ENCODE results near the gene GREB1L.

GREB1L gene

GRCh38 chr18:21489119-21489750 lies 247.2 kb downstream of the GREB1L start:
- peak; percentile 27 to 32 for DNase-seq
- Mint-ChIP-seq H3K4me1 (no peaks in the 10 kb centered on the region), H3K9me3 (no peaks in the 10 kb centered on the region), H3K4me3 (no peak overlapping the region), H3K27ac (no peak overlapping the region), H3K27me3 (no peaks in the 10 kb centered on the region)
- ATAC-seq: peak; percentile 55

DNA sequence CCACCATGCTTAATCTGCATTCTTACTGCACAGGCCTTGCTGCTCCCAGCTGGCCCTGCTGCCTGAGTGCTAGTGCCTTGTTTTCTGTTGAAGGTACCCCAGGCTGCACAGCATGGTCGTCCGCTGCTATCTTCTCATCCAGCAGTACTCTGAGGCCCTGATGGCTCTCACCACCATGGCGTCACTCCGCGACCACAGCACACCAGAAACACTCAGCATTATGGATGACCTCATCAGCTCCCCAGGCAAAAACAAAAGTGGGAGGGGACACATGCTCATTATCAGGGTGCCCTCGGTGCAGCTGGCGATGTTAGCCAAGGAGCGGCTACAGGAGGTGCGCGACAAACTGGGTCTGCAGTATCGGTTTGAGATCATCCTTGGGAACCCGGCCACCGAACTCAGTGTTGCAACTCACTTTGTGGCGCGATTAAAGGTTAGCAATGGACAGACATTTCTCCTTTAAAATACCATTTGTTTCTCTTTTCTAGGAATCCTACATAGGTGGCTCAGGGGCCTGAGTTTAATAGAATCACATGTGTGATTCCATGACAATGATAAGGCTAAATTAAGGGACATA lies 248.0 kb downstream of the GREB1L start:
- no peak for DNase-seq
- Mint-ChIP-seq H3K9me3 (no peaks in the 10 kb centered on the region), H3K27me3 (peaks cover 5% of the 10 kb centered on the region), H3K4me1 (no peaks in the 10 kb centered on the region), H3K4me3 (no peak overlapping the region), H3K27ac (no peak overlapping the region)
- ATAC-seq: no peak

GRCh38 chr18:21490748-21491147 lies 248.7 kb downstream of the GREB1L start:
- Mint-ChIP-seq H3K9me3 (no peaks in the 10 kb centered on the region), H3K4me1 (no peaks in the 10 kb centered on the region), H3K27ac (no peak overlapping the region), H3K4me3 (no peak overlapping the region), H3K27me3 (peaks cover 7% of the 10 kb centered on the region)
- DNase-seq (no peak), ATAC-seq (no peak)

- H3K4me3 Mint-ChIP-seq: no peak overlapping the region
- no peak for ATAC-seq
- H3K27me3 Mint-ChIP-seq: peaks cover 7% of the 10 kb centered on the region
- DNase-seq: no peak
- no peaks in the 10 kb centered on the region for H3K9me3 Mint-ChIP-seq
- H3K27ac Mint-ChIP-seq: no peak overlapping the region
- H3K4me1 Mint-ChIP-seq: no peaks in the 10 kb centered on the region
Measured at GRCh38 chr18:21496277-21496835, 254.3 kb downstream of the GREB1L start.

DNA sequence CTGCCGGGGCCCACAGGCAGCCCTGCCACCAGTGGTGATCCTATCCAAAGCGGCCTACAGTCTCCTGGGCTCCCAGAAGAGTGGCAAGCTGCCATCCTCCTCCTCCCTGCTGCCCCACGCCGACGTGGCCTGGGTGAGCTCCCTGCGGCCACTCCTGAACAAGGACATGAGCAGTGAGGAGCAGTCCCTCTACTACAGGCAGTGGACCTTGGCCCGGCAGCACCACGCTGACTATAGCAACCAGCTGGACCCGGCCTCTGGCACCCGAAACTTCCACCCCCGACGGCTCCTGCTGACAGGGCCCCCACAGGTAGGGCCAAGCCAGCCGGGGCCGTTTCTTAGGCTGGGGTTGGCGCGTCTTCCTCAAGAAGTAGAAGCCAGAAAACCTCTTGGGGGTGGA lies 258.0 kb downstream of the GREB1L start:
- Mint-ChIP-seq H3K27ac (no peak overlapping the region), H3K27me3 (peaks cover 2% of the 10 kb centered on the region), H3K9me3 (no peaks in the 10 kb centered on the region), H3K4me3 (no peak overlapping the region), H3K4me1 (no peaks in the 10 kb centered on the region)
- DNase-seq (no peak), ATAC-seq (peak; percentile 9)

DNA sequence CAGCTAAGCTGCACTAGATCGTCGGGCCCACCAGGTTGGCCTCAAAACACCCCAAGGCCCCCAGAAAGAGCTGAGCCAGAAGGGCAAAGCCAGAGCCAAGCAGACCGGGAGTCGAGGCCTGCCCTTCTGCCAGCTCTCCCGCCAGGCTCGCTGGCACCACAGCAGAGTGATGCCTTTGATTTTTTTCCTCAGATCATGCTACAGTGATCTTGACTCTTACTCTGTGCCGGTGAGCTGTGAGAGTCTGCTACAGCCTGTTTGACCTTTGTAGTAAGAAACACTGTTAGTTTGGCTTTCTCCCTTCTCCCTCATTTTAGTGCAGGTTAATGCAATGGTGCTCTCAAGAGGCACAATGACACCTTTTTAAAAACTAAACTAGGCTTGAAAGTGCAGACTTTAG lies 260.6 kb downstream of the GREB1L start:
- DNase-seq (no peak), ATAC-seq (no peak)
- H3K27me3 Mint-ChIP-seq: no peaks in the 10 kb centered on the region
- H3K9me3 Mint-ChIP-seq: no peaks in the 10 kb centered on the region
- no peak overlapping the region for H3K4me3 Mint-ChIP-seq
- H3K27ac Mint-ChIP-seq: no peak overlapping the region
- H3K4me1 Mint-ChIP-seq: no peaks in the 10 kb centered on the region

GRCh38 chr18:21507913-21508701 lies 266.1 kb downstream of the GREB1L start:
- ATAC-seq (no peak), DNase-seq (no peak)
- Mint-ChIP-seq H3K9me3 (peaks cover 10 to 11% of the 10 kb centered on the region in 2 donors), H3K27ac (no peak overlapping the region), H3K4me3 (no peak overlapping the region), H3K27me3 (no peaks in the 10 kb centered on the region), H3K4me1 (no peaks in the 10 kb centered on the region)

GRCh38 chr18:21509062-21509461 lies 267.0 kb downstream of the GREB1L start:
- no peak overlapping the region for H3K4me3 Mint-ChIP-seq
- H3K9me3 Mint-ChIP-seq: peaks cover 17 to 20% of the 10 kb centered on the region in 2 donors
- no peak overlapping the region for H3K27ac Mint-ChIP-seq
- no peaks in the 10 kb centered on the region for H3K4me1 Mint-ChIP-seq
- ATAC-seq (no peak), DNase-seq (no peak)
- no peaks in the 10 kb centered on the region for H3K27me3 Mint-ChIP-seq

DNA sequence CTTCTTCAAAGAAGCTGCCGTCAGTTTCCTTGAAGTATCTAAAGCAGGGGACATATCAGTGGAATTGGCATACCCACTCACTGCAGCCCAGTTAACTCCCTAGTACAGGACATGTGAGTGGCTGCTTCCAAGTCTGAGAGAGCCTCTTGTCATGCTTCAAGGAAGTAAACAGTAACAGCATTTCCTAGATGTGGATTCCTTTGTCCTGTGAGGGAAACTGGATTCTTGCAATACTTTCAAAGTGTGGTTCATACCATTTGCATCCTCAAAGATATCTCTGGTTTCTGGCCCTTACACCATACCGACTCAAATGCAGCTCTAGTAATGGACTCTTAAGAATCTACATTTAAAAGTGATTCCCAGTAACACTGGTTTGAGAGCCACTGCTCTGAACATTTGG lies 271.3 kb downstream of the GREB1L start:
- no peak overlapping the region for H3K4me3 Mint-ChIP-seq
- H3K27ac Mint-ChIP-seq: no peak overlapping the region
- ATAC-seq: no peak
- no peak for DNase-seq
- H3K4me1 Mint-ChIP-seq: no peaks in the 10 kb centered on the region
- no peaks in the 10 kb centered on the region for H3K27me3 Mint-ChIP-seq
- peaks cover 17 to 20% of the 10 kb centered on the region in 2 donors for H3K9me3 Mint-ChIP-seq

- ATAC-seq (no peak), DNase-seq (no peak)
- Mint-ChIP-seq H3K9me3 (peaks cover 17 to 20% of the 10 kb centered on the region in 2 donors), H3K4me3 (no peak overlapping the region), H3K27ac (no peak overlapping the region), H3K27me3 (no peaks in the 10 kb centered on the region), H3K4me1 (no peaks in the 10 kb centered on the region)
Measured at GRCh38 chr18:21513741-21514140, 271.7 kb downstream of the GREB1L start.

GRCh38 chr18:21522530-21522929 lies 280.5 kb downstream of the GREB1L start:
- no peak for ATAC-seq
- Mint-ChIP-seq H3K27me3 (no peaks in the 10 kb centered on the region), H3K9me3 (no peaks in the 10 kb centered on the region), H3K4me3 (no peak overlapping the region), H3K4me1 (no peaks in the 10 kb centered on the region), H3K27ac (no peak overlapping the region)
- DNase-seq: no peak

DNA sequence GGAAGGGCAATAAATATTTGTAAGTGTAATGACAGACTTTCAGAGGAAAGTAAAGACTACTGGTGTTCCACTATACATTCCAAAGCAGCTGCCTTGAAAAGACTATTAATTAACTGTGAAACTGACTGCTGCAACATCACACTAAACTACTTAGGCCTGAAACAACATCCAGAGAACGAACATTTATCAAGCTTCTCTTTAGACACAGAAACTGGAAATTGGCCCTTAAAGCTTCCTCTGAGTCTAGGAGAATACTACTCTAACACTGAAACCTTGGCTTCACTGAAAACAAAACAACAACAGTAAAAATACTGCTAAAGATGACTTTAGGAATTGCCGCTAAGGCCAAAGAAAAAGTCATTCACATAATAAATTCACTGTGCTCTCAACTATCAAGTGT lies 283.9 kb downstream of the GREB1L start:
- no peak overlapping the region for H3K4me3 Mint-ChIP-seq
- DNase-seq: no peak
- H3K4me1 Mint-ChIP-seq: no peaks in the 10 kb centered on the region
- no peak for ATAC-seq
- H3K27ac Mint-ChIP-seq: no peak overlapping the region
- no peaks in the 10 kb centered on the region for H3K9me3 Mint-ChIP-seq
- no peaks in the 10 kb centered on the region for H3K27me3 Mint-ChIP-seq

- ATAC-seq (no peak), DNase-seq (no peak)
- Mint-ChIP-seq H3K27ac (no peak overlapping the region), H3K27me3 (no peaks in the 10 kb centered on the region), H3K4me1 (no peaks in the 10 kb centered on the region), H3K4me3 (no peak overlapping the region), H3K9me3 (no peaks in the 10 kb centered on the region)
Measured at GRCh38 chr18:21526463-21526862, 284.4 kb downstream of the GREB1L start.

GRCh38 chr18:21534327-21534726 lies 292.3 kb downstream of the GREB1L start:
- Mint-ChIP-seq H3K4me1 (no peaks in the 10 kb centered on the region), H3K27me3 (no peaks in the 10 kb centered on the region), H3K9me3 (no peaks in the 10 kb centered on the region), H3K4me3 (no peak overlapping the region), H3K27ac (no peak overlapping the region)
- DNase-seq: no peak
- ATAC-seq: no peak

GRCh38 chr18:21538230-21538629 lies 296.2 kb downstream of the GREB1L start:
- H3K9me3 Mint-ChIP-seq: no peaks in the 10 kb centered on the region
- DNase-seq: no peak
- H3K27me3 Mint-ChIP-seq: no peaks in the 10 kb centered on the region
- H3K4me3 Mint-ChIP-seq: no peak overlapping the region
- no peaks in the 10 kb centered on the region for H3K4me1 Mint-ChIP-seq
- H3K27ac Mint-ChIP-seq: no peak overlapping the region
- ATAC-seq: no peak

GRCh38 chr18:21546423-21546822 lies 304.4 kb downstream of the GREB1L start:
- ATAC-seq: no peak
- Mint-ChIP-seq H3K27ac (peak overlapping the region in 1 of 2 donors; percentile 56), H3K9me3 (peaks cover 0 to under 1% of the 10 kb centered on the region in 2 donors), H3K27me3 (no peaks in the 10 kb centered on the region), H3K4me1 (no peaks in the 10 kb centered on the region), H3K4me3 (no peak overlapping the region)
- no peak for DNase-seq

Measured in stimulated activated naive CD8-positive, alpha-beta T cell treated with anti-CD3 and anti-CD28 coated beads, Interleukin-15, amount 100 ng/mL, for 72 hours (primary cell).